Glomerular visceral epithelial cell (primary cell): ENCODE data around the gene TRIM25.

Source experiments
- DNase-seq: peaks from one replicate; pipeline ENCODE4 v3.0.0-alpha.2; 2016; ENCODE audit errors: extremely low spot score

The TRIM25 gene

GRCh38 chr17:56866076-56866475 is 47.8 kb downstream of the TRIM25 start:
- no peak for DNase-seq

DNA sequence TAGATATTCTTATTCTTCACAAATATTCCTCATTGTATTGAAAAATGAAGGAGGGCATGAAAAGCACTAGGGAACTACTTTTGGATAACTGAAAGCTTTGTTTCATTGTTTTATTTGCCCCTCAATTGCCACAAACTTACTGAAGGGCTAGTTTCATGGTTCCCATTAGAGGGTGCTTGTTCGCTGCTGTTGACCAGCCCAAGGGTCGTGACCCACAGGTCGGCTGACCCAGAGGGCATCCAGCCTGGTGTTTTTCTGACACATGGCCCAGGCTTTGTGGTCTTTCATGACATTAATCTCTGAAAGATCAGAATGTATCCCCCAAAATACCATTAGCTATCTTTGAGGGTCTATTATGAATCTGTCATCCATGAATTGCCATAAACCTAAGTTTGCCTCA is 49.9 kb downstream of the TRIM25 start:
- no peak for DNase-seq

DNA sequence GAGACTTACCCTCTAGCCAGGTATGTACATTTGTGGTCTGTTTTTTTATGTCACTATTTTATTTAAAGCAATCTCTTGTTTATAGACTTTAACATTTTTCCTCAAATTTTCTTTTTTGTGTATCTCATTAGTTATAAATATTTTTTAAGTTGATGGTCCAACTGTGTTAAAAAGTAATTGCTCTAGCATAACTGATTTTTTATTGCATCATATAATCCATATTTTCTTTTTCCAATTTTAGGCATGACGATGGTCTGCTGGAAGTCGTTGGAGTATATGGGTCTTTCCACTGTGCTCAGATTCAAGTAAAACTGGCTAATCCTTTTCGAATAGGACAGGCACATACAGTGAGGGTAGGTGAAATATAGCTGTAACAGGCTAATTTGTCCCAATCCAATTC is 52.0 kb downstream of the TRIM25 start:
- DNase-seq, result no peak

DNA sequence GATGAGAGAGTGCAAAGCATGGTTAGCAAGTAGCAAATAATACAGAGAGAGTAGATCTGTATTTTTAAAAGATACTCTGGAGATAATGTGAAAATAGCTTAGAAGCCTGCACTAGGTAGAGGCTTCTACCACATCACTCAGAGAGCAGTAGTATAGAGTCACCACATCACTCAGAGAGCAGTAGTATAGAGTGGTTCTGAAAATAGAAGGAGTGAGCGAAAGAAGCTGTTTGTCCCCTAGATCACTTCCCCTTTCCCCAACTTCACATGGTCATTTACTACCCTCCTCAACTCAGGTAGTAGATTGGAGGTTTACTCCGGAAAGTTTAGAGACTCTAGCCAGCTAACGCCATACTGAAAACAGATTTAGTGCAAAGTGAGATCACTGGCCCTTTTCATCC is 62.8 kb downstream of the TRIM25 start:
- no peak for DNase-seq

- DNase-seq, result no peak
Observed at GRCh38 chr17:56850591-56850990, 63.3 kb downstream of the TRIM25 start.

DNA sequence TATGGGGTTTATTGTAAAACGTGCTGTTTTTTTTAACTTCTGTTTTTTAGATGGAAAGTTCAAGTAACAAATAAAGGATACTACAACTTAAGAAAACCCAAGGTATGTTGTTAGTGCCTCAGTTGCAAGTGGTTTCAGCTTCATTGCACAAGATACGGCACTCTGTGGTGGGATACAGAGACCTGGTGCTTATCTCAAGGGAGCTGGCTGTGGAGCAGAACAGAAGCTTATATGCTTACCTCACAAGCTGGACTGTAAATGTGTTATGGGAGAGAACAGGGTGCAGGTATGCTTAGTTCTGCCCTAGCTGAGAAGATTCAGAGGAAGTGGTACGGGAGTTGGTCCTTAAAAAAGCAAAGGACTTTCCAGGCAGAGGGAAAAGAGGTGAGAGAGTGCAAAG is 64.7 kb downstream of the TRIM25 start:
- DNase-seq, result no peak

GRCh38 chr17:56847106-56847505 is 66.7 kb downstream of the TRIM25 start:
- no peak for DNase-seq

DNA sequence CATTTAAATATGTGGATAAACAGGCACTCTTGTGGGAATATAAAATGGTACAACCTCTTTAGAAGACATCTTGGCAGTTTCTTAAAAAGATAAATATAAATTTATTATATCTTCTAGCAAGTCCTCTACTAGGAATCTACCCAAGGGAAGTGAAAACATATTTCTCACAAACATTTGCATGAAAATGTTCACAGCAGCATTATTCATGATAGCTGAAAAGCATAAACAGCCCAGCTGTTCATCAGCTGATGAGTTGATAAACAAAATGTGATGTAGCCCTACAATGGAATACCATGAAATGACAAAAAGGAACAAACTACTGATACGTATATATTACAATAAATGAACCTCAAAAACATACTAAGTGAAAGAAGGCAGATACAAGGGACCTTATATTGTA is 67.9 kb downstream of the TRIM25 start:
- no peak for DNase-seq

GRCh38 chr17:56842577-56842976 is 71.3 kb downstream of the TRIM25 start:
- DNase-seq, result no peak

DNA sequence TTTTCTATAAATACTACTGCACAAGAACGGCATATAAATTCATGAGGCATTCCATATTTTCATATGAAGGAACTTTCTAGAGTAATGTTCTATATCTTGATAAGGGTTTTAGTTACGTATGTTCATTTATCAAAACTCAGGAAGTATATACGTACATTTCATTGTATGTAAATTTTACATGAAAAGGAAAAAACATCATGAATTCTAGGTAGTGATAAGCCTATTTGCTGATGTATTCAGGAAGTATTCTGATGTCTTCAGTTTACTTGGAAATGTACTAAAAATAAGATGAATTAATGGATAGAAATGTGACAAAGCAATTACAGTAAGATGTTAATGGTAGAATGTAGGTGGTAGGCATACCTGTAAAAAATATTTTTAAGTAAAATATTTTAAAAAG is 75.2 kb downstream of the TRIM25 start:
- no peak for DNase-seq
